GM23338 (cell line): ENCODE results near the gene CMKLR1. TPM values are rescaled to one million over a fixed set of nuclear protein-coding genes. Genes with fewer than 3 reads are reported as not detected.

Experiments used
- ATAC-seq: fragments of 200-7000 bp; cut with Tn5 transposase; 3 replicates; pipeline ENCODE4 v1.9.1; 2020
- DNase-seq: peaks from one replicate; pipeline ENCODE4 v3.0.0-alpha.2; 2015; ENCODE audit warnings: low spot score
- H2AFZ ChIP-seq: fragments of 200-600 bp; sonication (generic); 2 replicates; pipeline ENCODE4 v1.8.0; 2016; ENCODE audit warnings: antibody characterized with exemption, mild to moderate bottlenecking, moderate library complexity
- H3F3A ChIP-seq: fragments of 200-600 bp; sonication (generic); replicated peaks from 2 replicates; pipeline ENCODE4 v1.8.0; 2017; ENCODE audit warnings: antibody characterized with exemption, mixed run types, low read depth
- H3K27ac ChIP-seq: fragments of 200-600 bp; sonication (generic); 2 replicates; pipeline ENCODE4 v1.6.1; 2016; ENCODE audit warnings: low read depth
- H3K27me3 ChIP-seq: fragments of 200-600 bp; sonication (generic); 2 replicates; pipeline ENCODE4 v1.8.0; 2016; ENCODE audit warnings: mild to moderate bottlenecking, mixed run types, moderate library complexity; ENCODE audit not compliant: insufficient read depth
- H3K36me3 ChIP-seq: fragments of 200-600 bp; sonication (generic); 2 replicates; pipeline ENCODE4 v1.8.0; 2016; ENCODE audit warnings: mild to moderate bottlenecking; ENCODE audit not compliant: insufficient read depth
- H3K4me1 ChIP-seq: fragments of 200-600 bp; sonication (generic); 2 replicates; pipeline ENCODE4 v1.8.0; 2016; ENCODE audit warnings: mild to moderate bottlenecking, moderate library complexity; ENCODE audit not compliant: insufficient read depth
- H3K4me2 ChIP-seq: fragments of 200-600 bp; sonication (generic); 2 replicates; pipeline ENCODE4 v1.7.1; 2017; ENCODE audit warnings: mixed run types
- H3K4me3 ChIP-seq: fragments of 200-600 bp; sonication (generic); 2 replicates; pipeline ENCODE4 v1.6.1; 2016; ENCODE audit warnings: mixed run types
- H3K79me2 ChIP-seq: fragments of 200-600 bp; sonication (generic); replicated peaks from 2 replicates; pipeline ENCODE4 v1.8.0; 2017; ENCODE audit warnings: mild to moderate bottlenecking; ENCODE audit not compliant: insufficient read depth
- H3K9me2 ChIP-seq: fragments of 200-600 bp; sonication (generic); 2 replicates; pipeline ENCODE4 v1.8.0; 2017; ENCODE audit not compliant: insufficient read depth
- H4K20me1 ChIP-seq: fragments of 200-600 bp; sonication (generic); replicated peaks from 2 replicates; pipeline ENCODE4 v1.8.0; 2017; ENCODE audit warnings: mild to moderate bottlenecking; ENCODE audit not compliant: insufficient read depth
- H3K27ac Mint-ChIP-seq: 2 replicates; pipeline ENCODE4 v1.8.0; 2020; ENCODE audit warnings: inconsistent platforms, mild to moderate bottlenecking, moderate library complexity, mixed read lengths
- H3K27me3 Mint-ChIP-seq: 3 replicates; pipeline ENCODE4 v1.8.0; 2022; ENCODE audit warnings: low read depth, mild to moderate bottlenecking, moderate library complexity, mixed read lengths, inconsistent platforms; ENCODE audit not compliant: insufficient read depth, poor library complexity
- H3K36me3 Mint-ChIP-seq: 3 replicates; pipeline ENCODE4 v1.8.0; 2021; ENCODE audit warnings: low read depth, mild to moderate bottlenecking, inconsistent platforms, moderate library complexity, mixed read lengths
- H3K4me1 Mint-ChIP-seq: 3 replicates; pipeline ENCODE4 v1.8.0; 2020; ENCODE audit warnings: mild to moderate bottlenecking, inconsistent platforms, mixed read lengths
- H3K4me3 Mint-ChIP-seq: 3 replicates; pipeline ENCODE4 v1.8.0; 2021; ENCODE audit warnings: moderate library complexity, mild to moderate bottlenecking, inconsistent platforms, mixed read lengths
- H3K9me3 Mint-ChIP-seq: 3 replicates; pipeline ENCODE4 v1.8.0; 2020; ENCODE audit warnings: moderate library complexity, mild to moderate bottlenecking, inconsistent platforms, mixed read lengths
- CREB1 ChIP-seq: fragments of 250-450 bp; sonication (Bioruptor Pico); IDR thresholded peaks from 2 replicates; pipeline ENCODE4 v1.5.0; 2020; ENCODE audit warnings: low read depth, mild to moderate bottlenecking, moderate library complexity
- ETS1 ChIP-seq: IDR thresholded peaks from 2 replicates; pipeline ENCODE4 v1.6.1; 2016; ENCODE audit warnings: antibody characterized with exemption
- EZH2 ChIP-seq: fragments of 200-600 bp; sonication (generic); IDR thresholded peaks from one replicate; pipeline ENCODE4 v1.8.0; 2017; ENCODE audit warnings: antibody characterized with exemption, mild to moderate bottlenecking, low read depth; ENCODE audit not compliant: unreplicated experiment
- EZH2phosphoT487 ChIP-seq: fragments of 200-600 bp; sonication (generic); IDR thresholded peaks from one replicate; pipeline ENCODE4 v1.8.1; 2018; ENCODE audit warnings: antibody characterized with exemption; ENCODE audit not compliant: unreplicated experiment
- JUNB ChIP-seq: IDR thresholded peaks from one replicate; pipeline ENCODE4 v1.6.1; 2016; ENCODE audit warnings: antibody characterized with exemption; ENCODE audit not compliant: unreplicated experiment
- NANOG ChIP-seq: IDR thresholded peaks from 2 replicates; pipeline ENCODE4 v1.6.1; 2016; ENCODE audit warnings: antibody characterized with exemption, borderline replicate concordance
- POLR2AphosphoS5 ChIP-seq: IDR thresholded peaks from 2 replicates; pipeline ENCODE4 v1.6.1; 2016; ENCODE audit warnings: antibody characterized with exemption, low read depth
- STAT1 ChIP-seq: IDR thresholded peaks from one replicate; pipeline ENCODE4 v1.6.1; 2016; ENCODE audit warnings: antibody characterized with exemption; ENCODE audit not compliant: unreplicated experiment
- ZNF114 ChIP-seq: fragments of 250-450 bp; sonication (Bioruptor Pico); IDR thresholded peaks from 2 replicates; pipeline ENCODE4 v1.5.0; 2020; ENCODE audit warnings: mild to moderate bottlenecking, moderate library complexity
- ZNF331 ChIP-seq: fragments of 250-450 bp; sonication (Bioruptor Pico); IDR thresholded peaks from 2 replicates; pipeline ENCODE4 v1.5.0; 2020; ENCODE audit warnings: low read depth, mild to moderate bottlenecking, moderate library complexity
- polyA plus RNA-seq: library from polyadenylated mRNA; unstranded; fragments of >200 nt; fragmentation: Nextera tagmentation; extraction: Ambion mirVana; gene quantifications from 2 replicates; pipeline ENCODE4 v1.2.1, GENCODE V29; 2016
- total RNA-seq: library from RNA; depleted of rRNA; stranded (reverse); fragments of >200 nt; shearing (Covaris generic); gene quantifications from 2 replicates; pipeline ENCODE4 v1.2.3, GENCODE V29; 2014
- TF ChIP-seq, protein P1 (sequence below), 2 experiments: fragments of 200-600 bp in 1 of 2; sonication (generic) in 1 of 2; conservative IDR thresholded peaks; 2 replicates each; pipeline versions ENCODE4 v1.5.1 to v1.6.1; 2016 to 2017; ENCODE audit warnings: antibody characterized with exemption in 2 of 2, low read depth in 2 of 2, mild to moderate bottlenecking in 2 of 2, moderate library complexity in 1 of 2
- TF ChIP-seq, protein P2 (sequence below): IDR thresholded peaks from one replicate; pipeline ENCODE4 v1.6.1; 2018; ENCODE audit warnings: antibody characterized with exemption; ENCODE audit not compliant: unreplicated experiment
- TF ChIP-seq, protein P3 (sequence below): fragments of 250-450 bp; sonication (Bioruptor Pico); IDR thresholded peaks from 2 replicates; pipeline ENCODE4 v1.5.0; 2020; ENCODE audit warnings: mild to moderate bottlenecking, moderate library complexity

The CMKLR1 gene
- total and polyA plus RNA-seq, 2 experiments from 2014 or later: 0.40 to 2.6 TPM

DNA sequence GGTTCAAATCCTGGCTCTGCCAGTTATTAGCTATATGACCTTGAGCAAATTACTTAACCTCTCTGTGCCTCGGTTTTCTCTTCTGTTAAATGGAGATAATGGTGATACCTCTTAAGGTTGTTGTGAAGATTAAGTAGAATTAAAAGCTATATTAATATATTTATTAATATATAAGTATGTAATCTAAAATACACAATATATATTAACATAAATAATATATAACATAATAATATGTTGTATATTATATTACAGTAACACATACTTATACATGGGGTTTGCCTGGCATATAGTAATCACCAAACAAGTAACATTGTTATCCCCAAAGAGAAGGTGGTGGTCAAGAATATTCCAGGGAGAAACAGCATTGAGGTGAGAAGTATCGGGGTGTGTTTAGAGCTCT lies 92.0 kb downstream of the CMKLR1 start:
- no peak overlapping the region for H3K4me3 ChIP-seq
- Mint-ChIP-seq H3K27me3 (peaks cover 8% of the 10 kb centered on the region), H3K9me3 (no peaks in the 10 kb centered on the region; the same call in 2 of the 3 replicates)

More for the DNA sequence above, 92.0 kb downstream of the CMKLR1 start:
- Mint-ChIP-seq H3K4me1 (peaks cover 6% of the 10 kb centered on the region), H3K27ac (no peak overlapping the region), H3K36me3 (no peaks in the 10 kb centered on the region; the same call in 2 of the 3 replicates), H3K4me3 (no peak overlapping the region)
- Histone ChIP-seq H4K20me1 (no peaks in the 10 kb centered on the region), H3K4me1 (no peaks in the 10 kb centered on the region), H2AFZ (no peak overlapping the region), H3K27ac (no peak overlapping the region), H3K4me2 (no peak overlapping the region), H3K27me3 (no peaks in the 10 kb centered on the region), H3K79me2 (no peaks in the 10 kb centered on the region), H3K9me2 (no peaks in the 10 kb centered on the region), H3K36me3 (no peaks in the 10 kb centered on the region), H3F3A (no peaks in the 10 kb centered on the region)
- ATAC-seq: no peak
- TF ChIP-seq, protein P1, sequence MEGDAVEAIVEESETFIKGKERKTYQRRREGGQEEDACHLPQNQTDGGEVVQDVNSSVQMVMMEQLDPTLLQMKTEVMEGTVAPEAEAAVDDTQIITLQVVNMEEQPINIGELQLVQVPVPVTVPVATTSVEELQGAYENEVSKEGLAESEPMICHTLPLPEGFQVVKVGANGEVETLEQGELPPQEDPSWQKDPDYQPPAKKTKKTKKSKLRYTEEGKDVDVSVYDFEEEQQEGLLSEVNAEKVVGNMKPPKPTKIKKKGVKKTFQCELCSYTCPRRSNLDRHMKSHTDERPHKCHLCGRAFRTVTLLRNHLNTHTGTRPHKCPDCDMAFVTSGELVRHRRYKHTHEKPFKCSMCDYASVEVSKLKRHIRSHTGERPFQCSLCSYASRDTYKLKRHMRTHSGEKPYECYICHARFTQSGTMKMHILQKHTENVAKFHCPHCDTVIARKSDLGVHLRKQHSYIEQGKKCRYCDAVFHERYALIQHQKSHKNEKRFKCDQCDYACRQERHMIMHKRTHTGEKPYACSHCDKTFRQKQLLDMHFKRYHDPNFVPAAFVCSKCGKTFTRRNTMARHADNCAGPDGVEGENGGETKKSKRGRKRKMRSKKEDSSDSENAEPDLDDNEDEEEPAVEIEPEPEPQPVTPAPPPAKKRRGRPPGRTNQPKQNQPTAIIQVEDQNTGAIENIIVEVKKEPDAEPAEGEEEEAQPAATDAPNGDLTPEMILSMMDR (conservative IDR thresholded peaks at IDR 0.05; ENCODE audit: low read depth in 2 of 2): no peak
- no peak for TF ChIP-seq NANOG
- no peak for TF ChIP-seq JUNB
- TF ChIP-seq POLR2AphosphoS5: no peak
- no peak for TF ChIP-seq ETS1
- no peak for TF ChIP-seq ZNF331 (CRISPR knock-in tag)
- TF ChIP-seq EZH2: no peak
- TF ChIP-seq ZNF114 (CRISPR knock-in tag): no peak
- TF ChIP-seq, protein P2, sequence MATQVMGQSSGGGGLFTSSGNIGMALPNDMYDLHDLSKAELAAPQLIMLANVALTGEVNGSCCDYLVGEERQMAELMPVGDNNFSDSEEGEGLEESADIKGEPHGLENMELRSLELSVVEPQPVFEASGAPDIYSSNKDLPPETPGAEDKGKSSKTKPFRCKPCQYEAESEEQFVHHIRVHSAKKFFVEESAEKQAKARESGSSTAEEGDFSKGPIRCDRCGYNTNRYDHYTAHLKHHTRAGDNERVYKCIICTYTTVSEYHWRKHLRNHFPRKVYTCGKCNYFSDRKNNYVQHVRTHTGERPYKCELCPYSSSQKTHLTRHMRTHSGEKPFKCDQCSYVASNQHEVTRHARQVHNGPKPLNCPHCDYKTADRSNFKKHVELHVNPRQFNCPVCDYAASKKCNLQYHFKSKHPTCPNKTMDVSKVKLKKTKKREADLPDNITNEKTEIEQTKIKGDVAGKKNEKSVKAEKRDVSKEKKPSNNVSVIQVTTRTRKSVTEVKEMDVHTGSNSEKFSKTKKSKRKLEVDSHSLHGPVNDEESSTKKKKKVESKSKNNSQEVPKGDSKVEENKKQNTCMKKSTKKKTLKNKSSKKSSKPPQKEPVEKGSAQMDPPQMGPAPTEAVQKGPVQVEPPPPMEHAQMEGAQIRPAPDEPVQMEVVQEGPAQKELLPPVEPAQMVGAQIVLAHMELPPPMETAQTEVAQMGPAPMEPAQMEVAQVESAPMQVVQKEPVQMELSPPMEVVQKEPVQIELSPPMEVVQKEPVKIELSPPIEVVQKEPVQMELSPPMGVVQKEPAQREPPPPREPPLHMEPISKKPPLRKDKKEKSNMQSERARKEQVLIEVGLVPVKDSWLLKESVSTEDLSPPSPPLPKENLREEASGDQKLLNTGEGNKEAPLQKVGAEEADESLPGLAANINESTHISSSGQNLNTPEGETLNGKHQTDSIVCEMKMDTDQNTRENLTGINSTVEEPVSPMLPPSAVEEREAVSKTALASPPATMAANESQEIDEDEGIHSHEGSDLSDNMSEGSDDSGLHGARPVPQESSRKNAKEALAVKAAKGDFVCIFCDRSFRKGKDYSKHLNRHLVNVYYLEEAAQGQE: no peak
- no peak for TF ChIP-seq EZH2phosphoT487
- TF ChIP-seq, protein P3, sequence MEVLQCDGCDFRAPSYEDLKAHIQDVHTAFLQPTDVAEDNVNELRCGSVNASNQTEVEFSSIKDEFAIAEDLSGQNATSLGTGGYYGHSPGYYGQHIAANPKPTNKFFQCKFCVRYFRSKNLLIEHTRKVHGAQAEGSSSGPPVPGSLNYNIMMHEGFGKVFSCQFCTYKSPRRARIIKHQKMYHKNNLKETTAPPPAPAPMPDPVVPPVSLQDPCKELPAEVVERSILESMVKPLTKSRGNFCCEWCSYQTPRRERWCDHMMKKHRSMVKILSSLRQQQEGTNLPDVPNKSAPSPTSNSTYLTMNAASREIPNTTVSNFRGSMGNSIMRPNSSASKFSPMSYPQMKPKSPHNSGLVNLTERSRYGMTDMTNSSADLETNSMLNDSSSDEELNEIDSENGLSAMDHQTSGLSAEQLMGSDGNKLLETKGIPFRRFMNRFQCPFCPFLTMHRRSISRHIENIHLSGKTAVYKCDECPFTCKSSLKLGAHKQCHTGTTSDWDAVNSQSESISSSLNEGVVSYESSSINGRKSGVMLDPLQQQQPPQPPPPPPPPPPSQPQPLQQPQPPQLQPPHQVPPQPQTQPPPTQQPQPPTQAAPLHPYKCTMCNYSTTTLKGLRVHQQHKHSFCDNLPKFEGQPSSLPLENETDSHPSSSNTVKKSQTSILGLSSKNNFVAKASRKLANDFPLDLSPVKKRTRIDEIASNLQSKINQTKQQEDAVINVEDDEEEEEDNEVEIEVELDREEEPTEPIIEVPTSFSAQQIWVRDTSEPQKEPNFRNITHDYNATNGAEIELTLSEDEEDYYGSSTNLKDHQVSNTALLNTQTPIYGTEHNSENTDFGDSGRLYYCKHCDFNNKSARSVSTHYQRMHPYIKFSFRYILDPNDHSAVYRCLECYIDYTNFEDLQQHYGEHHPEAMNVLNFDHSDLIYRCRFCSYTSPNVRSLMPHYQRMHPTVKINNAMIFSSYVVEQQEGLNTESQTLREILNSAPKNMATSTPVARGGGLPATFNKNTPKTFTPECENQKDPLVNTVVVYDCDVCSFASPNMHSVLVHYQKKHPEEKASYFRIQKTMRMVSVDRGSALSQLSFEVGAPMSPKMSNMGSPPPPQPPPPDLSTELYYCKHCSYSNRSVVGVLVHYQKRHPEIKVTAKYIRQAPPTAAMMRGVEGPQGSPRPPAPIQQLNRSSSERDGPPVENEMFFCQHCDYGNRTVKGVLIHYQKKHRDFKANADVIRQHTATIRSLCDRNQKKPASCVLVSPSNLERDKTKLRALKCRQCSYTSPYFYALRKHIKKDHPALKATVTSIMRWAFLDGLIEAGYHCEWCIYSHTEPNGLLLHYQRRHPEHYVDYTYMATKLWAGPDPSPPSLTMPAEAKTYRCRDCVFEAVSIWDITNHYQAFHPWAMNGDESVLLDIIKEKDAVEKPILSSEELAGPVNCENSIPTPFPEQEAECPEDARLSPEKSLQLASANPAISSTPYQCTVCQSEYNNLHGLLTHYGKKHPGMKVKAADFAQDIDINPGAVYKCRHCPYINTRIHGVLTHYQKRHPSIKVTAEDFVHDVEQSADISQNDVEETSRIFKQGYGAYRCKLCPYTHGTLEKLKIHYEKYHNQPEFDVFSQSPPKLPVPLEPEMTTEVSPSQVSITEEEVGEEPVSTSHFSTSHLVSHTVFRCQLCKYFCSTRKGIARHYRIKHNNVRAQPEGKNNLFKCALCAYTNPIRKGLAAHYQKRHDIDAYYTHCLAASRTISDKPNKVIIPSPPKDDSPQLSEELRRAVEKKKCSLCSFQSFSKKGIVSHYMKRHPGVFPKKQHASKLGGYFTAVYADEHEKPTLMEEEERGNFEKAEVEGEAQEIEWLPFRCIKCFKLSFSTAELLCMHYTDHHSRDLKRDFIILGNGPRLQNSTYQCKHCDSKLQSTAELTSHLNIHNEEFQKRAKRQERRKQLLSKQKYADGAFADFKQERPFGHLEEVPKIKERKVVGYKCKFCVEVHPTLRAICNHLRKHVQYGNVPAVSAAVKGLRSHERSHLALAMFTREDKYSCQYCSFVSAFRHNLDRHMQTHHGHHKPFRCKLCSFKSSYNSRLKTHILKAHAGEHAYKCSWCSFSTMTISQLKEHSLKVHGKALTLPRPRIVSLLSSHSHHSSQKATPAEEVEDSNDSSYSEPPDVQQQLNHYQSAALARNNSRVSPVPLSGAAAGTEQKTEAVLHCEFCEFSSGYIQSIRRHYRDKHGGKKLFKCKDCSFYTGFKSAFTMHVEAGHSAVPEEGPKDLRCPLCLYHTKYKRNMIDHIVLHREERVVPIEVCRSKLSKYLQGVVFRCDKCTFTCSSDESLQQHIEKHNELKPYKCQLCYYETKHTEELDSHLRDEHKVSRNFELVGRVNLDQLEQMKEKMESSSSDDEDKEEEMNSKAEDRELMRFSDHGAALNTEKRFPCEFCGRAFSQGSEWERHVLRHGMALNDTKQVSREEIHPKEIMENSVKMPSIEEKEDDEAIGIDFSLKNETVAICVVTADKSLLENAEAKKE: no peak
- TF ChIP-seq STAT1: no peak
- no peak for TF ChIP-seq CREB1 (CRISPR knock-in tag)
- no peak for DNase-seq
